GM18858 (cell line): Measurements from ENCODE around the gene APOLD1.
"Not testable (repeated sequence)": the region's sequence is repeated elsewhere in the genome, so short reads cannot be mapped to it uniquely, and the experiment has no call there.

ENCODE experiments used
- ATAC-seq: cut with Tn5 transposase; IDR thresholded peaks from one replicate; pipeline ENCODE4 v1.9.1; 2021; ENCODE audit not compliant: unreplicated experiment

The APOLD1 gene

DNA sequence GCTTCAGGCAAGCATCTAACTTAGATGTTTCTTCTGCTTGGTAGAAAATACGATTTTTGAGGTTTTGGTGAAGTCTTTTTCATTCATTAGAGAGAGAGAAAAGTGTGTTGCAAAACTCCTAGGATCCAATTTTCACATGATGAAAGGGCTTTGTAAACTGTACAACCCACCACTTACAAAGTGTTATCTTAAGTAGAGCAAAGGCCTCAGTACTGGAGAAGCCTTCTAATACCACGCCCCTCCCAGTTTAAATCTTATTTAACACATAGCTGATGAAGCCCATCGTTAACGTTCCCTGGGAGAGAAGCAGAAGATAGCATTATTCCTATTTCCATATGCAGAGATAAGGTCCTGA lies 869 bp downstream of the APOLD1 start:
- no peak for ATAC-seq

- ATAC-seq: peak; percentile 58
Observed at GRCh38 chr12:12786706-12787601, 1.5 kb downstream of the APOLD1 start.

DNA sequence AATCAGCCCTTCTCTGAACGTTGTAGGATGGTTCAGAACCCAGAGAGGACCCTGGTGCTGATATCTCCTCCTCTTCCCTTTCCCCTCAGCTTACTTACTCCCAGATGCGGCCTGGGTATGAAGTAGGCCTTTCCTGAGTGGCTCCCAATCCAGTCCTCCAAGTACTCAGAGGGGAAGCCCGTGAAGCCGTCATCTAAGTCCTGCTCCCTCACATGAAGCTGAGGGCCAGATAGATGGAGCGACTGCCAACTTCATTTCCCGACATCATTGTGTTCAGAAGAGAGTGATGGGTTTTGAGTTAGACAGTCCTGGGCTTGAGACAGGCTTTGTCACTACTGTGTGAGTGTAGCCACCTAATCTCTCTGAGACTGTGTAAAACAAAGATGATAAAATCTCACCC lies 2.7 kb downstream of the APOLD1 start:
- ATAC-seq: no peak

DNA sequence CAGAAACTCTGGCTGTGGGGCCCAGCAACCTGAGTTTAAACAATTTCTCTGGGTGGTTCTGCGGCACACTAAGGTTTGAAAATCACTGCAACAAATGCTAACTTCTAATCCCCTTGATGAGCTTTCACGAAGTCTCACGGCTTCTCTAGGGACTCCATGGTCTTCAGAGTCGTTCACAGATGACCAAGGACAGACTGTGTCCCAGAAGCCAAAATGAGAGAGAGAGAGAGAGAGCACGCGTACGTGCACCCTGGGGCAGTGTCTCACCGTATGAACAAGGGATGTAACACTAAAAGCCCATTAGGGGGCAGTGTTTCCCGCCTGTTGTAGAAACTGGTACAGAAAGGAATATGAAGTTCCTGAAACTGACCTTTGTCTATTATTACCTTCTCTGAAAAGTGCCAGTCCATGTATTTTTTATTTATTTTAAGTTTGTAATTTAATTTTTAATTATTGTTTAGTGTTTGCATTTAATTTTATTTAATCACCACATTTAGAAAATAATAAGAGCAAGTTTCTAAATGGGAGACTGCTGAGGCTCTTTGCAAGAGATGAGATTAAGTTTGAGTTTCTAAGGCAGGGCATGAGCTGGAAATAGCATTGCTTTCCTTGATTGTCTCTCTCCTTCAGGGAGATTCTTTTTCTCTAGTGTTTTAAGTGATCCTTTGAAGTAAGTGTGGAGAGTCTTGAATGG lies 3.4 kb downstream of the APOLD1 start:
- peak; percentile 56 for ATAC-seq

DNA sequence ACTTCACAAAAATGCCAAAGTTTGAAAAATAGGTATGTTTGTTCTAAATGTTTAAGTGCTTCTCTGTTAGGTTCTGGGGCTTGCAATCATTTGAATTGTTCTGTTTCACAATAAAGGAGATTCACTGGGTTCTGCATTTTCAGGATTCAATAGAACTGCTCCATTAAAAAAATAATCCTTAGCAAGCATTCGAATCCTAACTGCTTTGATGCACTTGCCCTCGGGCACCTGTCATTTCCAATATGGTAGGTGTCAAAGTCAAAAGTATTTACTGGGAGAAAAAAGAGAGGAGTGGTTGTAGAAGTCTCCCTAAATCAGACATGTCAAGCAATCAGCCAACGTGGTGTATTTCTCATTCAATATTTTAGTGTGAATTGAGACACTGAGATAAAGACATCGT lies 5.5 kb downstream of the APOLD1 start:
- no peak for ATAC-seq

GRCh38 chr12:12791756-12792369 lies 6.4 kb downstream of the APOLD1 start:
- ATAC-seq: no peak

DNA sequence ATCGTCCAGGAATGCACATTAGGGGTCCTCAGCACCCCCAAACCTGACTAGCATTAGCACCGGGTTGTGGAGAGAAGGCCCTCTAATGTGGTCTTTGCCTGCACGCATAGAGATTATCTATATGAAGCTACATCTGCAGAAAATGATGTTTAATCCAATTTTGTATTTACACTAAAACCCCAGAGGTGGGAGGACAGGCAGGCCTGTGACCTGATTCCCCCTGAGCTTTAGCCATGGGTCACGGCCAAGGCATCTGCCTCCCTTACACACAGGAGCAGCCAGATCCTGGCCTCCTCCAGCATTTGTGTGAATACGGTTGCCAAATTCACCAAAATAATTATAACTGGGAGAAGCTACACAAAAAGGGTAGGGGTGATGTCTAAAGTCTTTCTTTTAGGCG lies 7.0 kb downstream of the APOLD1 start:
- no peak for ATAC-seq

DNA sequence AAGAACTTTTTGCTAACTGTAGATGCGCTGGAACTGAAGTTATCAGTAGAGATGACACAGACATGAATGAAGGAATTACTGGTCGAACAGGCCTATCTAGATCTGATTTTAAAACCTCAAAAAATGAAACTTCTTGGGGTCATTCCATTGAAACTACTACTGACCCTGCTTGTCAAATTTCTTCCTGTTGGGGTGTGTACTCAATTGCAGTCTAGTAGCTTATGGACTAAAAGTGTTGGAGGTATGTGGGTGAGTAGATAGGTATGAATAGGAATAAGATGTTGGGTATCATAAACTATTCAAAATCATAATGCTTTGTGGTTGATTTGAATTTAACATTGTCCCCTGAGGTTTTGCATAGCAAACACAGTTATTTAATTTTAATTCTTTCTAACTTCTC lies 9.2 kb downstream of the APOLD1 start:
- ATAC-seq: no peak

GRCh38 chr12:12796171-12796570 lies 10.7 kb downstream of the APOLD1 start:
- ATAC-seq: no peak

- ATAC-seq: no peak
Observed at GRCh38 chr12:12796928-12797793, 11.7 kb downstream of the APOLD1 start.

- ATAC-seq: no peak
Observed at GRCh38 chr12:12797794-12798152, 12.3 kb downstream of the APOLD1 start.

GRCh38 chr12:12798480-12798879 lies 13.0 kb downstream of the APOLD1 start:
- no peak for ATAC-seq

DNA sequence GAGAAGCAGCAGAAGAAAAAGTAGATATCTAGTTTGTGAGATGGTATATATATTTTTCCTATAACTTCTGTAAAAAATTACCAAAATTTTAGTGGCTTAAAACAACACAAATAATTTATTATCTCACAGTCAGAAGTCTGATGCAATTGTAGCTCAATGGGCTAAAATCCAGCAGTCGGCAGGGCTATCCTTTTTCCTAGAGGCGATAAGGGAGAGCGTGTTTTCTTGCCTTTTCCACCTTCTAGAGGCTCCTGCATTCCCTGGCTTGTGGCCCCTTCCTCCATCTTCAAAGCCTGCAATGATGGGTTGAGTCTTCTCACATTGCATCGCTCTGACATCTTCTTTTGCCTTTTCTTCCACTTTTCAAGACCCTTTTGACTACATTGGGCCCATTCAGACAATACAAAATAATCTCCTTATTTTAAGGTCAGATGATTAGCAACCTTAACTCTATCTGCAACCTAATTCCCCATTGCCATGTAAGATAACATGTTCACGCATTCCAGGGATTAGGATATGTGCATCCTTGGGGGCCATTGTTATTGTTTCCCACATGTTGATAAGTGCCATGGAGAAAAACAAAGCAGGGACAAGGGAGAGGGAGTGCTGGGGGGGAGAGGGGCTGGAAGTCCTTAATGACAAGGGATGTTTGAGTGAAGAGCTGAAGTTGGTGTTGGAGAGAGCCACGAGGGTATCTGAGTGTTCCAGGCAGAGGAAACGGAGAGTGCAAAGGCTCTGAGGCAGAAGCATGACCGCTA lies 13.9 kb downstream of the APOLD1 start:
- no peak for ATAC-seq

GRCh38 chr12:12800406-12801180 lies 15.1 kb downstream of the APOLD1 start:
- no peak for ATAC-seq

DNA sequence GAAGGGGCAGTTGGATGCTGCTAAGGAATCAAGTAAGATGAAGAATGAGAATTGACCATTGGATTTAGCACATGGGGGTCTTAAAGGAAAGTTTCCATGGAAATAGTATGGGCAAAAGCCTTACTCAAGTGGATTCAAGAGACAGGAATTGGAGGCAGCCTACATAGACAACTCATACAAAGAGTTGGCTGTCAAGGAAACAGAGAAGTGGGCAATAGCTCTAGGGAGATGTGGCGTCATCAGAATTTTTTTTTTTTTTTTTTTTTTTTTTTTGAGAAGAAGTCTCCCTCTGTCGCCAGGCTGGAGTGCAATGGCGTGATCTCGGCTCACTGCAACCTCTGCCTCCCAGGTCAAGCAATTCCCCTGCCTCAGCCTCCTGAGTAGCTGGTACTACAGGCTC lies 16.2 kb downstream of the APOLD1 start:
- not testable (repeated sequence) for ATAC-seq

DNA sequence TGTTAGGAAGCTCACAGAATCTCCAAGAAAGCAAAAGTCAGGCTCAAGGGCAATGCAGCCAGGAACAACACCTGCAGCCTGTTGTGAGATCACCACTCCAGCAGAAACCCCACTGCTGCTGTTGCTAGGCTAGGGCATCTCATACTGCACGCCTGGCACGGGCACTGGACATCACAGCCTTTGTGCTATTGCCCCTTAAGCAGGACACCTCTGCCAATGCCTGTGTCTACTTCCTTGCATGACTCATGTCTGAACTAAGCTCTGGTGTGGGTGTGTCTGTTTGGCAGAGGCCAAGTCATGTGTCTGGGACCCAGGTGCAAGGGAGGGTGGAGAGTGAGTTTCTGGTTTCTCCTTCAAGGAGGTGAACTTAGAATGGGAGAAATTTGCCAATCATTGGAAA lies 17.7 kb downstream of the APOLD1 start:
- ATAC-seq: peak; percentile 81

GRCh38 chr12:12804011-12804410 lies 18.6 kb downstream of the APOLD1 start:
- ATAC-seq: no peak

DNA sequence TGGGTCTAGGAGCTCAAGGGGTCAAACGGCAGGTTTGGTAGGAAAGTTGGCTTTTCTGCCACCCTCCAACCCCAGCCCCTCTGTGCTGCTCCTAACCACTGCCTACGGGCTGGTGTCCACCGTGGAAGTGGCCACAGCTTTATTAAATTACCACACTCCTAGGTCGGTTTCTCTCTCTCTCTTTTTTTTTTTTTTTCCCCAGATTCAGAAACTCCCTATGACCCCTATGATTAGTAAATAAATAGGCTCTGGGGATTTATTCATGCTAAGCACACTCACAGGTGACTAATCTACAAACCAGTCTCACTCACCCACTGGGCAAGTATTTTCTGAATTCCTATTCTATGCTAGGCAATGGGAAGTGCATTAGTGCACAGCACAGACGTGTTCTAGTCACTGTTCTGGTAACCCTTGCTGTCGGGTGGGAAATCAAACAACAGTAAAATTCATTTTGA lies 19.0 kb downstream of the APOLD1 start:
- ATAC-seq: no peak

DNA sequence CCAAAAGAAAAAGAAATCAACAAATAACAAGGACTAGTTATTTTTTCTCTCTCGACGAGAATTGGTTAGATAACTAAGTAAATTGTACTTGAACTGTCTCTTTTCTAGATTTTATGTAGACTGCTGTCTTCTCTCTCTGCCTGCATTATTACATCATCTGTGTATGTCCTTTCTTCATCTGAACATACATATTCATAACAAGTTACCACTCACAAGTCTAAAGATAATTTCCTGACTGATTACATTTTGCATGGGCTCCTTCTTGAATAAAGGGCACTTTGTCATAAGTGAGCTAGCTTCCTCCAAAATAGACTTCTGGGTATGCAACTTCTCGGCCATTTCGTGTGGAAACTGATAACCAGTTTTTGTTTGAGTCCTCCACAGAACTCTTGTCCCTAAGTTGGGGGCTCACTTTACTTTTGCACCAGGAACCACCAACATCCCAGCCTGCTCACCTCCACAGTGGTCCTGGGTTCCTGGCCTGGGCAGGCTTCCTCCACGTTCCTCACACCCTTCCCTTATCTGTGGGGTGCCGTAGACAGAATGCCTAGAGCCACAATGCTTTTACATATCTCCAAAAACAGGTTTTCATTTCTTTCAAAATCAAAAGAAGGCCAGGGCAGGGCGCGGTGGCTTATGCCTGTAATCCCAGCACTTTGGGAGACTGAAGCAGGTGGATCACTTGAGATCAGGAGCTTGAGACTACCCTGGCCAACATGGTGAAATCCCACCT lies 21.5 kb downstream of the APOLD1 start:
- no peak for ATAC-seq
